ENCODE data around the gene CLIP2.
"Not testable (repeated sequence)": the region's sequence is repeated elsewhere in the genome, so short reads cannot be mapped to it uniquely, and the experiment has no call there.

GRCh38 chr7:74339648-74340047 is 50.4 kb downstream of the CLIP2 start:
- not testable (repeated sequence) for TF ChIP-seq CTCF, POLR2A (IDR thresholded peaks at IDR 0.05)

All from Peyer's patch (tissue), 4 donors.